Vagina (tissue), 2 donors: ENCODE measurements around the gene SKIDA1. TPM values are rescaled to one million over a fixed set of nuclear protein-coding genes. Genes with fewer than 3 reads are reported as not detected.

ENCODE experiments used
- DNase-seq, 2 donors: peaks; one replicate each; pipeline ENCODE4 v3.0.0-alpha.2; 2017; ENCODE audit errors: extremely low spot score in 2 of 2
- H3K27ac ChIP-seq: fragments of 200-600 bp; sonication (generic); one replicate; pipeline ENCODE4 v1.5.1; 2019
- H3K27me3 ChIP-seq: fragments of 200-600 bp; sonication (generic); one replicate; pipeline ENCODE4 v1.5.1; 2019
- H3K36me3 ChIP-seq, 2 donors: fragments of 200-600 bp; sonication (generic); one replicate each; pipeline ENCODE4 v1.5.1; 2017 to 2019
- H3K4me1 ChIP-seq: fragments of 200-600 bp; sonication (generic); one replicate; pipeline ENCODE4 v1.5.1; 2019
- H3K4me3 ChIP-seq, 2 donors: fragments of 200-600 bp; sonication (generic); 1 replicate in 1 of 2; 2 replicates in 1 of 2; pipeline ENCODE4 v1.5.1; 2016 to 2019
- H3K9me3 ChIP-seq: fragments of 200-600 bp; sonication (generic); one replicate; pipeline ENCODE4 v1.5.1; 2019
- POLR2A ChIP-seq, 2 donors: fragments of 450-650 bp; IDR thresholded peaks; one replicate each; pipeline ENCODE4 v1.6.1; 2017; ENCODE audit warnings: antibody characterized with exemption in 2 of 2, mild to moderate bottlenecking in 2 of 2, moderate library complexity in 2 of 2
- POLR2AphosphoS5 ChIP-seq, 2 donors: sonication (generic); formaldehyde crosslinking; IDR thresholded peaks; one replicate each; pipeline ENCODE4 v1.9.0; 2017; ENCODE audit warnings: antibody characterized with exemption in 2 of 2, mild to moderate bottlenecking in 2 of 2, low read depth in 1 of 2; ENCODE audit not compliant: insufficient read depth in 1 of 2
- intact Hi-C: fragments of 100-400 bp; cut with DNase I; formaldehyde crosslinking; loops from one replicate; pipeline ENCODE4 v1.15.1; 2023
- total RNA-seq: library from RNA; depleted of rRNA; stranded (reverse); fragments of >200 nt; gene quantifications from one replicate; pipeline ENCODE4 v1.2.3, GENCODE V29; 2016
- TF ChIP-seq, protein P1 (sequence below), 3 experiments: fragments of 450-650 bp in 2 of 3; fragments of 200-600 bp in 1 of 3; sonication (generic) in 1 of 3; IDR thresholded peaks; one replicate each; pipeline ENCODE4 v1.5.1; 2017 to 2019; ENCODE audit warnings: antibody characterized with exemption in 3 of 3, mild to moderate bottlenecking in 2 of 3, moderate library complexity in 2 of 3

Gene SKIDA1
- total RNA-seq, 1 donor from 2014 or later, result 2.7 TPM

DNA sequence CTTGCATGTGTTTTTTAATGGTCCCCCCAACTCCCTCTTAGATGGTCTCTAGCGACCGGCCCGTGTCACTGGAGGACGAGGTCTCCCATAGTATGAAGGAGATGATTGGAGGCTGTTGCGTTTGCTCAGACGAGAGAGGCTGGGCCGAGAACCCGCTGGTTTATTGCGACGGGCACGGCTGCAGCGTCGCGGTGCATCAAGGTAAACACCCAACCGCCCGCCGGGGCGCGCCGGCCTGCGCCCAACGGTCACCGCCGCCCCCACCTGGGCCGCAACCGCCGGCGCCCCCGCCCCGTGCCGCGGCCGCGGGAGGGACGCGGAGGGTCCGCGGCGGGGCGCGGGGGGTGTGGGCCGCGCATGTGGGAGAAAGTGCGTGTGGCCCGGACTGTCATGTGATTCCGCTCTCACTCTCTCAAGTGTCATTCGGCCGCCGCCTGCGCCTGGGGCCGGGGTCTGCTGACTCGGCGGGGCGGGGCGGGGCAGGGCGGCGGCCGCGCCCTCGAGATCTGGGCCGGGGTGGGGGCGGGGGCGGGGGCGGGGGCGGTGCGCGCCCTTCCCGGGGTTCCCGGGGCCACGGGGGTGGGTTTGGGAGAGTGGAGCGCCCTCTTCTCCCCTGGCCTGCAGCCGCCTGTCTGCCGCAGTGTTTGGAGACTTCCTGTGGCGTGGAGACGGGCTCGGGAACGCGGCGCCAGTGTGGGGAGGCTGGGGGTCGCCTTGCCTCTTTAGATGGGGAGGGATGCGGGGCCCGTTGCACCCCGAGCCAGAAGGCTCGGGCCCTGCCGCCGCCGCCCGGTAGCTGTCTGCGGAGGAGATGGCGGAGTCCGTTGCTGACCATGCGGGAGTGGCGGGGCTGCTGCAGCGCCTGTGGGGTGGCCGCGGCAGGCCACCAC is 9.4 kb upstream of the SKIDA1 start:
- Histone ChIP-seq H3K27ac (peak overlapping the region; percentile 96), H3K4me3 (peak overlapping the region; percentile 96 to 97), H3K4me1 (peaks cover 38% of the 10 kb centered on the region), H3K27me3 (no peaks in the 10 kb centered on the region), H3K36me3 (peaks cover 0 to 26% of the 10 kb centered on the region in 2 donors), H3K9me3 (no peaks in the 10 kb centered on the region)
- intact Hi-C loops, result loop anchor here (2.0 to 10.0 kb wide), 2 partner anchors 38 to 1560 kb away; partner anchors contain the start of gene MSRB2
- TF ChIP-seq POLR2A (IDR thresholded peaks at IDR 0.05) (no peak), POLR2AphosphoS5 (IDR thresholded peaks at IDR 0.05; ENCODE audit: insufficient read depth in 1 of 2, low read depth in 1 of 2) (no peak)
- TF ChIP-seq, protein P1, sequence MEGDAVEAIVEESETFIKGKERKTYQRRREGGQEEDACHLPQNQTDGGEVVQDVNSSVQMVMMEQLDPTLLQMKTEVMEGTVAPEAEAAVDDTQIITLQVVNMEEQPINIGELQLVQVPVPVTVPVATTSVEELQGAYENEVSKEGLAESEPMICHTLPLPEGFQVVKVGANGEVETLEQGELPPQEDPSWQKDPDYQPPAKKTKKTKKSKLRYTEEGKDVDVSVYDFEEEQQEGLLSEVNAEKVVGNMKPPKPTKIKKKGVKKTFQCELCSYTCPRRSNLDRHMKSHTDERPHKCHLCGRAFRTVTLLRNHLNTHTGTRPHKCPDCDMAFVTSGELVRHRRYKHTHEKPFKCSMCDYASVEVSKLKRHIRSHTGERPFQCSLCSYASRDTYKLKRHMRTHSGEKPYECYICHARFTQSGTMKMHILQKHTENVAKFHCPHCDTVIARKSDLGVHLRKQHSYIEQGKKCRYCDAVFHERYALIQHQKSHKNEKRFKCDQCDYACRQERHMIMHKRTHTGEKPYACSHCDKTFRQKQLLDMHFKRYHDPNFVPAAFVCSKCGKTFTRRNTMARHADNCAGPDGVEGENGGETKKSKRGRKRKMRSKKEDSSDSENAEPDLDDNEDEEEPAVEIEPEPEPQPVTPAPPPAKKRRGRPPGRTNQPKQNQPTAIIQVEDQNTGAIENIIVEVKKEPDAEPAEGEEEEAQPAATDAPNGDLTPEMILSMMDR (IDR thresholded peaks at IDR 0.05), result no peak
- DNase-seq, result no peak

DNA sequence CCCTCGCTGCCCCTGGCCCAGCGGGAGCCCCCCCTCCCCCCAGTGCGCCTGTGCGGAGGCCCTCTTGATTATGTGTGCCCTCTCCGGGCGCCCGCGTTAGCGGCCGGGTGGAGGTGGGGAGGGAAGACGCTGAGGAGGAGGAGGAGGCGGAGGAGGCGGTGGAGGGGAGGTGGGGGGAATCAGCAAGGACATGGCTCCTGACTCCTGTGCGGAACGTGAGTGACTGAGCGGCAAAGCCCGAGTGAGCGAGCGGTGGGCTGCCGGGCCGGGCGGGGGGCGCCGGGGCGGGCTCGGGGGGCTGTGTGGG is 8.8 kb upstream of the SKIDA1 start:
- H3K4me1 ChIP-seq, result peaks cover 38% of the 10 kb centered on the region

DNA sequence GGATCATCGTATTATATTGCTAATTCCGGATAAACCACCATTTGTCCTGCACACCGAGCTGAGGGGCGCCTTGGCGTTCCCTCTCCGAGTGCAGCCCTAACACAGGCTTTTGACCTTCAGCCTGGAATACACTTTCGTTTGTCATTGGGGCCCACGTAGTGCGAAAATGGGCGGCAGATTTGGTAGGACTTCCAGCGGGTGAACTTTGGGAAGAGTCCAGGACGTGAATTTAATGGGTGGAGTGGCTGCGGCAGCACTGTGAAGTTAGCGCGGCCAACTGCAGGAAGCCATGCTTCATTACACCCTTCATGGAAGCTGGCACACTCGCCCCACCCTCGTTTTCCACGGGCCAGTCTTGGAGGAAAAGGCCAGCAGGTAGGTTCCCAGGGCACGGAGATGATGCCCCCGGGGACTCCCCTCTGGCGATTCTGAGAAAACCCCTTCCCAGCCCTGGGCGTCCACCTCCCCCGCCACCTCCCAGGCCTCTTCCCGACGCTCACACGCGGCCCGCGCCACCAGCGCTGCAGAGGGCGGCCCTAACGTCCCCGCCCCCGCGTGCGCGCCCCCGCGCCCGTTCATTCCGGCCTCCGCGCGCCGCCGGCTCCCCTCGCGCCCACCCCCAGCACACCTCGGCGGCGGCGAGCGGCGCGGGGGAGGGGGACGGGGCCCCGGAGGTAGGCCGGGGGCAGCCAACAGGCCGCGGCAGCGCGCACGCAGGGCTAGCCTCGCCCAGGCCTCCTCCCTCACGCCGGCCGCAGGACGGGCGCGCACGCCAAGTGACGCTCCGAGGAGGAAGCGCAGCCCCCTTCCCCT is 8.2 kb upstream of the SKIDA1 start, which contains the start of gene MLLT10:
TSS of gene MLLT10 (plus strand) at position 766 of the 813 bp plus-strand sequence. CDS start 413 bp downstream, outside the sequence.
- H3K4me1 ChIP-seq, result peaks cover 40% of the 10 kb centered on the region
- no peaks in the 10 kb centered on the region for H3K27me3 ChIP-seq
- peak in 1 of 2 donors; percentile 86 for TF ChIP-seq POLR2A (IDR thresholded peaks at IDR 0.05)
- TF ChIP-seq, protein P1 (IDR thresholded peaks at IDR 0.05), result peak in 2 of 3 experiments; percentile 3 to 37
- peak in 1 of 2 donors; percentile 94 for TF ChIP-seq POLR2AphosphoS5 (IDR thresholded peaks at IDR 0.05; ENCODE audit: insufficient read depth in 1 of 2, low read depth in 1 of 2)
- peaks cover 0 to 15% of the 10 kb centered on the region in 2 donors for H3K36me3 ChIP-seq
- peak within 1 kb of the TSS; percentile 96 to 97 for H3K4me3 ChIP-seq
- peak in 1 of 2 donors; percentile 93 for DNase-seq
- no peaks in the 10 kb centered on the region for H3K9me3 ChIP-seq
- H3K27ac ChIP-seq, result peak within 1 kb of the TSS; percentile 96
- intact Hi-C loops, result loop anchor here (2.0 to 10.0 kb wide), 2 partner anchors 37 to 1561 kb away; partner anchors contain the start of gene MSRB2

More for the DNA sequence above, 8.8 kb upstream of the SKIDA1 start:
- Histone ChIP-seq H3K4me3 (peak overlapping the region; percentile 96 to 97), H3K36me3 (peaks cover 0 to 20% of the 10 kb centered on the region in 2 donors), H3K9me3 (no peaks in the 10 kb centered on the region), H3K27me3 (no peaks in the 10 kb centered on the region), H3K27ac (peak overlapping the region; percentile 96)
- peak in 1 of 2 donors; percentile 94 for DNase-seq
- intact Hi-C loops, result loop anchor here (2.0 to 10.0 kb wide), 2 partner anchors 37 to 1561 kb away; partner anchors contain the start of gene MSRB2
- TF ChIP-seq POLR2AphosphoS5 (IDR thresholded peaks at IDR 0.05; ENCODE audit: insufficient read depth in 1 of 2, low read depth in 1 of 2) (no peak), POLR2A (IDR thresholded peaks at IDR 0.05) (no peak)
- TF ChIP-seq, protein P1 (IDR thresholded peaks at IDR 0.05), result no peak

DNA sequence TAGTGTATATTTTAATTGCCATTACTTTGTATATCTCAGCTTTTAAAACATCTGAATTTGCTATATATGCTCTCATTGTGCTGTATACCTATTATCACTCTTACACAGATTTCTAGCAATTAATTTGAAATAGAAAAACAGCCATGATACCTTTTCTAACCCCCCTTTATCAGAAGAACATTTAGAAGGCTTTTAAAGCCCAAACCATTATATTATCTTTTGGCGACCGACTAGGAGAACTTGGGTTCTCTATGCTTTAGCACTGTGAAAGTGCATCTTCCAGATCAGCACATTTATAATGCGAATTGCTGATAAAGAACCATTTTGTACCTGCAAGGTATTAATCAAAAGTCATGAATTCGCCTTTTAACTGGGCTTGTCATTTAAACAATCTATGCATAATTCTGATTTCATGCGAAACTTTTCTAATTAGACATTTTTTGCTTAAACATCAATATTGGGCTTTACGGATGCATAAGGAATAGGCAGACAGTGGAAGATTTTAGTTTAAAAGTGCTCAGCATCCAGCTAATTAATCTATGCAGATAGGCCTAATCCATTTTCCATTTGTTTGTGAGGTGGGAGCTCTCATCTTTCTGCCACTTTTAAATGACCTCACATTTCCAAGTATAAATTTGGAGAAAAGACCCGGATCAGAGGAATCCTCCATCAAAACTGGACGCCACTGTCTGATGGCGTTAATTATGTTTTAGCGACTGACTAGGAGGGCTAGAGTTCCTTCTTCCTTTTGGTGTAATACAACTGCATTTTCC is 7.4 kb upstream of the SKIDA1 start:
- no peaks in the 10 kb centered on the region for H3K9me3 ChIP-seq
- TF ChIP-seq POLR2AphosphoS5 (IDR thresholded peaks at IDR 0.05; ENCODE audit: insufficient read depth in 1 of 2, low read depth in 1 of 2) (no peak), POLR2A (IDR thresholded peaks at IDR 0.05) (no peak)
- TF ChIP-seq, protein P1 (IDR thresholded peaks at IDR 0.05), result no peak
- peak overlapping the region; percentile 96 for H3K27ac ChIP-seq
- peaks cover 44% of the 10 kb centered on the region for H3K4me1 ChIP-seq
- no peaks in the 10 kb centered on the region for H3K27me3 ChIP-seq
- H3K4me3 ChIP-seq, result peak overlapping the region; percentile 96 to 97
- no peak for DNase-seq
- H3K36me3 ChIP-seq, result peaks cover 0 to 7% of the 10 kb centered on the region in 2 donors
- intact Hi-C loops, result loop anchor here (10.0 kb wide), 1 partner anchor 1562 kb away; the partner anchor contains the start of gene MSRB2
